ENCODE results near the gene NUDT16L1. TPM values are rescaled to one million over a fixed set of nuclear protein-coding genes. Genes with fewer than 3 reads are reported as not detected.

NUDT16L1 gene
- total and polyA plus RNA-seq, 2 donors (not counting 1 experiment from before 2014, with no cell fraction given), result 14.0 to 21.5 TPM

GRCh38 chr16:4677390-4677789 is 16.0 kb upstream of the NUDT16L1 start:
- Histone ChIP-seq H3K9ac (ENCODE audit: insufficient read depth, low read length) (no peak overlapping the region), H3K9me3 (ENCODE audit: control insufficient read depth, insufficient read depth, low read depth, low read length) (no peaks in the 10 kb centered on the region), H3K27ac (ENCODE audit: insufficient read depth, low read length) (no peak overlapping the region), H3K4me3 (replicated peaks in 1 of 4; ENCODE audit: control extremely low read depth in 1 of 4, insufficient read depth in 1 of 4, low read depth in 3 of 4, low read length in 4 of 4) (no peak overlapping the region), H3K4me1 (ENCODE audit: control insufficient read depth, extremely low read depth, insufficient read depth, low read length) (no peaks in the 10 kb centered on the region), H4K20me1 (ENCODE audit: control insufficient read depth, extremely low read depth, insufficient read depth, low read length) (no peaks in the 10 kb centered on the region), H3K79me2 (ENCODE audit: control insufficient read depth, insufficient read depth, low read length) (no peaks in the 10 kb centered on the region), H3K4me2 (ENCODE audit: extremely low read depth, insufficient read depth, low read length) (no peak overlapping the region), H3K36me3 (ENCODE audit: control insufficient read depth, insufficient read depth, low read length) (peaks cover 17% of the 10 kb centered on the region), H2AFZ (ENCODE audit: low read length) (no peak overlapping the region), H3K27me3 (ENCODE audit: control insufficient read depth, insufficient read depth, low read length) (no peaks in the 10 kb centered on the region)
- no peak for DNase-seq (ENCODE audit: low read depth in 2 of 2)
- TF ChIP-seq EZH2 (IDR thresholded peaks at IDR 0.05; ENCODE audit: low read length, missing control alignments) (no peak), CTCF (conservative IDR thresholded peaks at IDR 0.05 in 1 of 2, IDR thresholded peaks at IDR 0.05 in 1 of 2; ENCODE audit: low read depth in 1 of 2, low read length in 2 of 2) (no peak)

GRCh38 chr16:4677994-4678393 is 15.4 kb upstream of the NUDT16L1 start:
- no peaks in the 10 kb centered on the region for H3K79me2 ChIP-seq (ENCODE audit: control insufficient read depth, insufficient read depth, low read length)
- no peaks in the 10 kb centered on the region for H3K27me3 ChIP-seq (ENCODE audit: control insufficient read depth, insufficient read depth, low read length)
- H3K36me3 ChIP-seq (ENCODE audit: control insufficient read depth, insufficient read depth, low read length), result peaks cover 18% of the 10 kb centered on the region
- no peak overlapping the region for H3K4me3 ChIP-seq (replicated peaks in 1 of 4; ENCODE audit: control extremely low read depth in 1 of 4, insufficient read depth in 1 of 4, low read depth in 3 of 4, low read length in 4 of 4)
- H3K27ac ChIP-seq (ENCODE audit: insufficient read depth, low read length), result no peak overlapping the region
- H3K9me3 ChIP-seq (ENCODE audit: control insufficient read depth, insufficient read depth, low read depth, low read length), result no peaks in the 10 kb centered on the region
- H4K20me1 ChIP-seq (ENCODE audit: control insufficient read depth, extremely low read depth, insufficient read depth, low read length), result no peaks in the 10 kb centered on the region
- TF ChIP-seq CTCF (conservative IDR thresholded peaks at IDR 0.05 in 1 of 2, IDR thresholded peaks at IDR 0.05 in 1 of 2; ENCODE audit: low read depth in 1 of 2, low read length in 2 of 2) (no peak), EZH2 (IDR thresholded peaks at IDR 0.05; ENCODE audit: low read length, missing control alignments) (no peak)
- H2AFZ ChIP-seq (ENCODE audit: low read length), result no peak overlapping the region
- DNase-seq (ENCODE audit: low read depth in 2 of 2), result no peak
- H3K9ac ChIP-seq (ENCODE audit: insufficient read depth, low read length), result no peak overlapping the region
- H3K4me2 ChIP-seq (ENCODE audit: extremely low read depth, insufficient read depth, low read length), result no peak overlapping the region
- no peaks in the 10 kb centered on the region for H3K4me1 ChIP-seq (ENCODE audit: control insufficient read depth, extremely low read depth, insufficient read depth, low read length)

GRCh38 chr16:4678596-4678995 is 14.8 kb upstream of the NUDT16L1 start:
- Histone ChIP-seq H3K36me3 (ENCODE audit: control insufficient read depth, insufficient read depth, low read length) (peaks cover 18% of the 10 kb centered on the region), H3K4me1 (ENCODE audit: control insufficient read depth, extremely low read depth, insufficient read depth, low read length) (no peaks in the 10 kb centered on the region), H2AFZ (ENCODE audit: low read length) (no peak overlapping the region), H3K27me3 (ENCODE audit: control insufficient read depth, insufficient read depth, low read length) (no peaks in the 10 kb centered on the region), H3K9ac (ENCODE audit: insufficient read depth, low read length) (no peak overlapping the region), H3K4me3 (replicated peaks in 1 of 4; ENCODE audit: control extremely low read depth in 1 of 4, insufficient read depth in 1 of 4, low read depth in 3 of 4, low read length in 4 of 4) (no peak overlapping the region), H3K4me2 (ENCODE audit: extremely low read depth, insufficient read depth, low read length) (no peak overlapping the region), H3K27ac (ENCODE audit: insufficient read depth, low read length) (no peak overlapping the region), H3K79me2 (ENCODE audit: control insufficient read depth, insufficient read depth, low read length) (no peaks in the 10 kb centered on the region), H4K20me1 (ENCODE audit: control insufficient read depth, extremely low read depth, insufficient read depth, low read length) (no peaks in the 10 kb centered on the region), H3K9me3 (ENCODE audit: control insufficient read depth, insufficient read depth, low read depth, low read length) (no peaks in the 10 kb centered on the region)
- no peak for DNase-seq (ENCODE audit: low read depth in 2 of 2)
- TF ChIP-seq CTCF (conservative IDR thresholded peaks at IDR 0.05 in 1 of 2, IDR thresholded peaks at IDR 0.05 in 1 of 2; ENCODE audit: low read depth in 1 of 2, low read length in 2 of 2) (no peak), EZH2 (IDR thresholded peaks at IDR 0.05; ENCODE audit: low read length, missing control alignments) (no peak)

Data from fibroblast of lung (primary cell).